Common myeloid progenitor, CD34-positive (primary cell): ENCODE results near the gene USF1.

Experiments used
- CTCF ChIA-PET: fragments of 350-600 bp; sonication (Branson Sonifier 250); formaldehyde crosslinking; loops from one replicate; lab custom pipeline; 2021; ENCODE audit warnings: antibody characterized with exemption; lab: Charles Lee
- POLR2A ChIA-PET: fragments of 350-600 bp; sonication (Branson Sonifier 250); formaldehyde crosslinking; loops from one replicate; lab custom pipeline; 2021; ENCODE audit warnings: antibody characterized with exemption; lab: Charles Lee
- DNase-seq, 3 donors: peaks; one replicate each; pipeline versions ENCODE4 v3.0.0 to v3.0.0-alpha.2; 2013
- H3K27ac ChIP-seq, 2 experiments: 1 replicate in 1 of 2; 2 replicates in 1 of 2; pipeline ENCODE4 v1.7.0; 2013; ENCODE audit warnings: inconsistent platforms in 2 of 2, low read length in 2 of 2, mild to moderate bottlenecking in 2 of 2, low read depth in 1 of 2, moderate library complexity in 1 of 2; ENCODE audit not compliant: severe bottlenecking in 2 of 2, insufficient read depth in 1 of 2, poor library complexity in 1 of 2
- H3K27me3 ChIP-seq, 5 experiments: replicated peaks in 2 of 5; 1 replicate in 3 of 5; 2 replicates in 2 of 5; pipeline versions ENCODE4 v1.6.1 to v1.7.0; 2013; ENCODE audit warnings: low read length in 4 of 5, mild to moderate bottlenecking in 2 of 5, moderate library complexity in 2 of 5, inconsistent platforms in 1 of 5; ENCODE audit not compliant: insufficient read depth in 5 of 5, control insufficient read depth in 4 of 5
- H3K36me3 ChIP-seq, 4 experiments: 1 replicate in 2 of 4; 2 replicates in 2 of 4; pipeline versions ENCODE4 v1.6.1 to v1.7.0; 2013; ENCODE audit warnings: low read length in 3 of 4, control low read depth in 1 of 4, mild to moderate bottlenecking in 1 of 4; ENCODE audit not compliant: control insufficient read depth in 4 of 4, insufficient read depth in 4 of 4
- H3K4me1 ChIP-seq, 4 experiments: 1 replicate in 3 of 4; 2 replicates in 1 of 4; pipeline versions ENCODE4 v1.6.1 to v1.7.1; 2013; ENCODE audit warnings: low read length in 3 of 4, mild to moderate bottlenecking in 3 of 4, control low read depth in 1 of 4, inconsistent platforms in 1 of 4, moderate library complexity in 1 of 4; ENCODE audit not compliant: control insufficient read depth in 4 of 4, insufficient read depth in 4 of 4; ENCODE audit errors: control extremely low read depth in 1 of 4
- H3K4me3 ChIP-seq, 7 experiments: 1 replicate in 4 of 7; 2 replicates in 3 of 7; pipeline versions ENCODE4 v1.5.1 to v1.7.0; 2013; ENCODE audit warnings: mild to moderate bottlenecking in 7 of 7, low read length in 6 of 7, moderate library complexity in 6 of 7, inconsistent platforms in 2 of 7, low read depth in 2 of 7, control low read depth in 1 of 7; ENCODE audit not compliant: insufficient read depth in 4 of 7, control insufficient read depth in 1 of 7; ENCODE audit errors: extremely low read depth in 1 of 7
- H3K9me3 ChIP-seq, 5 experiments: 1 replicate in 4 of 5; 2 replicates in 1 of 5; pipeline versions ENCODE4 v1.6.1 to v1.7.1; 2013; ENCODE audit warnings: low read length in 4 of 5, mild to moderate bottlenecking in 2 of 5, inconsistent platforms in 1 of 5, low read depth in 1 of 5, moderate library complexity in 1 of 5; ENCODE audit not compliant: control insufficient read depth in 4 of 5, insufficient read depth in 2 of 5; ENCODE audit errors: control extremely low read depth in 1 of 5
- WGBS: methylation state at CpG from one replicate; pipeline ENCODE4 v1.1.5; 2013; ENCODE audit not compliant: insufficient coverage; 5-methylcytosine and 5-hydroxymethylcytosine counted together

Gene USF1

GRCh38 chr1:161090617-161091016 lies 44.8 kb upstream of the USF1 start:
- POLR2A ChIA-PET: interaction anchor here (0.7 kb wide), 1 partner anchor 22 kb away, joined by 3 read pairs; no protein-coding TSS in a partner anchor
- WGBS: 70% methylated on average over 2 of the region's 3 CpGs
- CTCF ChIA-PET: interaction anchor here (1.3 to 1.8 kb wide), 2 partner anchors 38 to 50 kb away, joined by 3 to 4 read pairs; no protein-coding TSS in a partner anchor

GRCh38 chr1:161089938-161090337 lies 44.2 kb upstream of the USF1 start:
- peaks cover 0 to 14% (median 2%) of the 10 kb centered on the region in 4 experiments for H3K4me1 ChIP-seq
- WGBS: 97% methylated on average over 4 of the region's 5 CpGs
- no peak overlapping the region for H3K27ac ChIP-seq
- no peak overlapping the region for H3K4me3 ChIP-seq
- H3K27me3 ChIP-seq: no peaks in the 10 kb centered on the region
- ChIA-PET POLR2A (no interaction called here), CTCF (interaction anchor here (0.8 to 2.1 kb wide), 6 partner anchors 17 to 69 kb away, joined by 3 to 11 read pairs (median 3); partner anchors contain the start of genes ARHGAP30 and F11R)
- no peak for DNase-seq
- H3K36me3 ChIP-seq: no peaks in the 10 kb centered on the region
- H3K9me3 ChIP-seq: no peaks in the 10 kb centered on the region

More at GRCh38 chr1:161090617-161091016, 44.8 kb upstream of the USF1 start:
- H3K9me3 ChIP-seq: no peaks in the 10 kb centered on the region
- H3K27me3 ChIP-seq: no peaks in the 10 kb centered on the region
- H3K36me3 ChIP-seq: no peaks in the 10 kb centered on the region
- no peak for DNase-seq
- H3K4me3 ChIP-seq: no peak overlapping the region
- peaks cover 0 to 14% (median 2%) of the 10 kb centered on the region in 4 experiments for H3K4me1 ChIP-seq
- H3K27ac ChIP-seq: no peak overlapping the region

DNA sequence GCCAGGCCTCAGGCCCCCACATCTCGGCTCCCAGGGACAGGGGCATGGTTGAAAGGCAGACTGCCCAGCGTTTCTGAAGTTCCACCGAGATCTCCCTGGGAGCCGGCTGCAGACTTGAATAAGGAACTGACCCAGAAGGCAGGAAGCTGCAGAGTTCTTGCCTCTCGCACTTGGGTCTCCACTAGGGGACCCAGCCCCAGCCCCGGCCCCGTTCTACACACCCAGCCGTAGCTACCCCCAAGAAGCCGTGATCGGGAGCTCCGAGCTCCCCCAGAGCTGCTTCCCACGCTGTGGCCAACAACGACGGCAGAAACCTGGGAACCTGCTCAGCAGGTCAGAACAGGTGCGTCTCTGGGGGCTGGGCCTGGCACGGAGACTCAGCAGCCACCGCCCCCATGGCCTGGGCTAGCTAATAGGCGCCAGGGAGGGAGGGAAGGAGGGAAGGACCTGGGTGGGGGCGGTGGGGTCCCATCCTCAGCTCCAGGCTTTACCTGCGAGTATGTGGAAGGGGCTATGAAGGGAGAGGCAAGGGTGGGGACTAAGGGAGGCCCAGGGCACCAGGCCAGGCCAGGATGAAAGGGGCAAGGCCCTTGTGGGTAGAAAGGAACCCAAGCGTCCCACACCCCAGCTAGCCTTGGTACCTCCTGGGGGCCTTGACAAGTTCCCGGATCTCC lies 43.6 kb upstream of the USF1 start, which contains the start of gene NECTIN4:
Gene NECTIN4 (minus strand): TSS at position 308 of the 674 bp plus-strand sequence. CDS start 262 bp downstream, at position 46.
- Histone ChIP-seq H3K4me1 (peaks cover 0 to 16% (median 2%) of the 10 kb centered on the region in 4 experiments), H3K36me3 (no peaks in the 10 kb centered on the region), H3K9me3 (no peaks in the 10 kb centered on the region), H3K27me3 (no peaks in the 10 kb centered on the region), H3K4me3 (no peak within 1 kb of the TSS), H3K27ac (no peak within 1 kb of the TSS)
- ChIA-PET CTCF (interaction anchor here (0.6 to 2.1 kb wide), 10 partner anchors 8 to 89 kb away, joined by 3 to 11 read pairs (median 3); partner anchors contain the start of genes ARHGAP30 and F11R), POLR2A (no interaction called here)
- WGBS: 83% methylated on average over 18 of the region's 22 CpGs
- peak in 1 of 3 donors; percentile 37 for DNase-seq

GRCh38 chr1:161088587-161089110 lies 42.9 kb upstream of the USF1 start:
- Histone ChIP-seq H3K9me3 (no peaks in the 10 kb centered on the region), H3K36me3 (no peaks in the 10 kb centered on the region), H3K27me3 (no peaks in the 10 kb centered on the region), H3K27ac (no peak overlapping the region), H3K4me3 (no peak overlapping the region), H3K4me1 (peaks cover 0 to 24% (median 2%) of the 10 kb centered on the region in 4 experiments)
- ChIA-PET CTCF (interaction anchor here (0.6 to 2.1 kb wide), 8 partner anchors 8 to 88 kb away, joined by 3 to 11 read pairs (median 4); partner anchors contain the start of gene F11R), POLR2A (interaction anchor here (0.9 kb wide), 1 partner anchor 169 kb away, joined by 3 read pairs; no protein-coding TSS in a partner anchor)
- 83% methylated on average over 1 of the region's 3 CpGs for WGBS
- DNase-seq: no peak

DNA sequence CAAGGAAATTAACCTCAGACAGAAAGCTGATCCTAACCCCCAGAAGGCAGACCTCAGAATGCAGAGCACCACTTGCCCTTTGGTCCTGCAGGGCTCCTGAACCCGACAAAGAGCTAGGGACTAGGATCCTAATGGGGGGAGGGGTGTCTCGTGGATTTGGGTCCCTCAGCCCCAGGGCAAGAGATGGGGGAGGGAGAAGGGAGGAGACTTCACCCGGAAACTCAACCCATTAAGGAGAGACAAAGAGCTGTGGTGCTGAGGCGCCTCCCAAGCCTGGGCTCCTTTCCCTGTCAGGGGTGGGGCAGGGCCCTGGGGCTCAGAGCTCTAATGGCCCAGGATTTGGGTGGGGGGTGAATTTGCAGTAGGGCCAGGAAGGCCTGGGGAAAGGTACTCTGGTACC lies 40.7 kb upstream of the USF1 start:
- 90% methylated on average over 4 of the region's 4 CpGs for whole genome bisulfite sequencing
- POLR2A ChIA-PET: no interaction called here

GRCh38 chr1:161085165-161085564 lies 39.4 kb upstream of the USF1 start:
- no CpG with 5 or more reads among the region's 2 CpGs for WGBS
- CTCF ChIA-PET: interaction anchor here (0.7 to 20.2 kb wide), 6 partner anchors 13 to 298 kb away, joined by 3 to 297 read pairs (median 5); partner anchors contain the start of genes ARHGAP30 and KLHDC9
- Histone ChIP-seq H3K27me3 (no peaks in the 10 kb centered on the region), H3K27ac (no peak overlapping the region), H3K4me1 (peaks cover 0 to 32% (median 2%) of the 10 kb centered on the region in 4 experiments), H3K9me3 (no peaks in the 10 kb centered on the region), H3K36me3 (no peaks in the 10 kb centered on the region), H3K4me3 (no peak overlapping the region)
- POLR2A ChIA-PET: no interaction called here
- DNase-seq: no peak

More for the DNA sequence above, 40.7 kb upstream of the USF1 start:
- DNase-seq: no peak
- no peaks in the 10 kb centered on the region for H3K9me3 ChIP-seq
- H3K27ac ChIP-seq: no peak overlapping the region
- H3K4me3 ChIP-seq: no peak overlapping the region
- no peaks in the 10 kb centered on the region for H3K36me3 ChIP-seq
- no peaks in the 10 kb centered on the region for H3K27me3 ChIP-seq
- peaks cover 0 to 32% (median 2%) of the 10 kb centered on the region in 4 experiments for H3K4me1 ChIP-seq
- CTCF ChIA-PET: interaction anchor here (1.0 to 20.2 kb wide), 5 partner anchors 12 to 96 kb away, joined by 3 to 297 read pairs (median 6); partner anchors contain the start of genes ARHGAP30 and KLHDC9
